Epithelial cell of esophagus (primary cell): ENCODE measurements around the gene PHF1.

Source experiments
- DNase-seq: peaks from one replicate; pipeline ENCODE4 v3.0.0; 2010; ENCODE audit warnings: low read depth
- H3K4me3 ChIP-seq: 2 replicates; pipeline ENCODE4 v1.5.1; 2011; ENCODE audit warnings: mild to moderate bottlenecking, low read length, control low read depth
- TF ChIP-seq, protein P1 (sequence below): IDR thresholded peaks from 2 replicates; pipeline ENCODE4 v1.5.1; 2011; ENCODE audit warnings: low read depth, mild to moderate bottlenecking, low read length, control low read depth, inconsistent platforms; ENCODE audit not compliant: insufficient read depth; ENCODE audit errors: missing control alignments

The PHF1 gene

DNA sequence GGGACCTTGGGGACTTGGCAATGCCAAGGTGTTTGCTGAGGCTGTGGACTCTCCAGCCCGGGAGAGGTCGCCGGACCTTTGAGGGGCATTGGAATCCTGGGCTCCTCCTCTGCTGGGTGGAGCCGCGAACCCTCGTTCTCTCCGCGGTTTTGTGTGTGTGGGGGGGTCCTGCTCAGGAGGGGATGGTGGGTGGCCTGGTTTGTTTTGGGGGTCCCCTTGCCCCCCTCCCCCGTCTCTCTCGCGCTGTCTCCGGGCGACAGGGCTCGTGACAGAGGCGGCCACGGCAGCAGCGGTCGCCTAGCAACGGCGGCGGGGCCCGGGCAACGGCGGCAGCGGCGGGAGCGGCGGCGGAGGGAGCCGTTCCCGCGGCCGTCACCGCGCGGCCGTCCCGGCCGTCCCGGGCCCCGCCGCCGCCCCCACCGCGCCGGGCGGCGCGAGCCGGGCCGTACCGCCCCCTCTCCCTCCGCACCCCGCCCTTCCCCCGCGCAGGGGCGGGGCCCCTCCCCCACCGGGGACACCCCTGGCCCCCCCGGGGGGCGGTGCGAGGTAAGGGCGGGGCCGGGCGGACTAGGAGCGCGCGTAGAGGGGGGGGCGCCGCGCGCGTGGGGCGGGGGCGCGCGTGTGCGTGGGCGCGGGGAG, 16.9 kb downstream of the PHF1 start:
- TF ChIP-seq, protein P1, sequence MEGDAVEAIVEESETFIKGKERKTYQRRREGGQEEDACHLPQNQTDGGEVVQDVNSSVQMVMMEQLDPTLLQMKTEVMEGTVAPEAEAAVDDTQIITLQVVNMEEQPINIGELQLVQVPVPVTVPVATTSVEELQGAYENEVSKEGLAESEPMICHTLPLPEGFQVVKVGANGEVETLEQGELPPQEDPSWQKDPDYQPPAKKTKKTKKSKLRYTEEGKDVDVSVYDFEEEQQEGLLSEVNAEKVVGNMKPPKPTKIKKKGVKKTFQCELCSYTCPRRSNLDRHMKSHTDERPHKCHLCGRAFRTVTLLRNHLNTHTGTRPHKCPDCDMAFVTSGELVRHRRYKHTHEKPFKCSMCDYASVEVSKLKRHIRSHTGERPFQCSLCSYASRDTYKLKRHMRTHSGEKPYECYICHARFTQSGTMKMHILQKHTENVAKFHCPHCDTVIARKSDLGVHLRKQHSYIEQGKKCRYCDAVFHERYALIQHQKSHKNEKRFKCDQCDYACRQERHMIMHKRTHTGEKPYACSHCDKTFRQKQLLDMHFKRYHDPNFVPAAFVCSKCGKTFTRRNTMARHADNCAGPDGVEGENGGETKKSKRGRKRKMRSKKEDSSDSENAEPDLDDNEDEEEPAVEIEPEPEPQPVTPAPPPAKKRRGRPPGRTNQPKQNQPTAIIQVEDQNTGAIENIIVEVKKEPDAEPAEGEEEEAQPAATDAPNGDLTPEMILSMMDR: no peak
- peak; percentile 19 for DNase-seq
- H3K4me3 ChIP-seq: peak overlapping the region; percentile 57

DNA sequence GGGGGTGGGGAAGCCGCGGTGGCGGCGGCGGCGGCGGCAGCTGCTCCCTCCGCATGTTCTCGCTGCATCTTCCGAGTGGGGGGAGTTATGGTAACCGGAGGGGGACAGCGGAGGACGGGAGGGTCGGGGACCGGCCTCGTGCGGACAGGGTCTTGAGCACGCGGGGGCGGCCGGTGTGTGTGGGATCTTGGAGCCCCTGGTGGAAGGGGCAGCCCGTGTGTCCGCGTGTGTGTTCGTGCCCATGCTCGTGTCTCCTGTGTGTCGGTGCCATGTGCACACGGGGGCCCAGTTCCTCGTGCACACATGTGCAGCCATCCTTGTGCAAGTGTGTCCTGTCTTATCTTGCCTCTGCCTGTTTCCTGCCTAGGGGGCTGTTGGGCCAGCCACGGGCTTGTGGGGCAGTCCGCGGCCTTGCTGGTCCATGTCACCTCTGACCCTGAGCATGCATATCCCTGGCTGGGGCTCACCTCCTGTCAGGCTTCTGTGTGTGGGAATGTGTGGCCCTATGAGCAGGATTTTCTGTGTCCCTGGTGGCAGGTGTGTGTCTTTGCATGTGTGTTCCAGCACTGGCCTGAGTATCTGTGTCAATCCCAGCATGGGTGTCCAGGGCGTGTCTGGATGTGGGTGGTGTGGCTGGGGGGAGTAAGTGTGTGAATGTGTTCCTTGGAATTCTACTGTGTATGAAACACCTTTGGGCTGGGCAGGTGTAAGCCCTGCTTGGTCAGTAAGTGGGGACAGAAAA, 17.6 kb downstream of the PHF1 start:
- TF ChIP-seq, protein P1: peak; percentile 66
- DNase-seq: peak; percentile 70
- peak overlapping the region; percentile 53 for H3K4me3 ChIP-seq

DNA sequence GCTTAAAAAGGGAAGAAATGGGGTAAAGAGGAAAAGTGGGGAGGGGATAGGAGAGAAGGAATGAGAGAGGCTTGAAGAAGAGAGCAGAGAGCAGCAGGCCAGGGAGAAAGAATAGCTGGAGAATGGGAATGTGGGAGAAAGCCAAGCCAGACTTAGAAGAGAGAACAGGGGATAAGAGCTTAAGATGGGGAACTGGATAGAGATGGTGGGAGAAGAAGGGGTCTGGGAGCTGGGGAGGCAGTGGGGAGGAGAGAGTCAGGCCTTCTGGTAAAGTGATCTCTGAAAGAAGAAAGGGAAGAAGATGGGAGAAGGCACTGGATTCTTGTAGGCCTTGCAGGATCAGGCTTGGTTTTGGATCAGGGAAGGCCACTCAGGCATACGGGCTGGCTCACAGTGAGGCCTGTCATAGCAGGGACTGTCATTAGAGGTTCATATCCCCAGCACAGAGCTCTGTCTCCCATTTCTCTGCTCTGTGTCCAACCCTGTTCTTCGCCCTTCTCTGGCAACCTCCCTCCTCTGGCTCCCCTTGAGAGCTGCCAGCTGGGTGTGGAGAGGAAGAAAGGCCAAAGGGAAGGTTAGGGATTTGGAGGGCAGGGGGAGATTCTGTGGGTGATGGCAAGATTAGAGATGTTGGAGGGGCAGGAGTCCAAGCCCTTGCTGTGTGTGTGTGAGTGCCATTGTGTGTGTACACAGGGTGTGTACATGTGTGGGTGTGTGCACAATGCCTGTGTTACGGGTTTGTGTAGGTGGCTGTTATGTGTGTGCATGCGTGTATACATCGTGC, 18.3 kb downstream of the PHF1 start:
- DNase-seq: no peak
- TF ChIP-seq, protein P1: no peak
- no peak overlapping the region for H3K4me3 ChIP-seq

DNA sequence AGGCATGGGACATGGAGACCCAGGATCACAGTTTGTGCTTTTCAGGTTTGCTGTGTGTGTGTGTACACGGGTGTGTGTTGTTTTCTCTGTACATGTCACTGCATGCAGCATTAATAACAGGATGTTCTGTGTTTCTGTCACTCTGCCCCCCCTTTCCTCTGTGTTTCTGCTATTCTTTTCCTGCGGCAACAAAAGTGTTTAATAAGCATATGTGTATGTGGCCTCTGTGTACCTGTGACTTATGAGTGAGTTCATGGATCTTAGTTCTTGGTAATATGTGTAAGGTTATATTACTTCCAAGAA, 18.9 kb downstream of the PHF1 start:
- TF ChIP-seq, protein P1: no peak
- DNase-seq: peak; percentile 46
- H3K4me3 ChIP-seq: no peak overlapping the region

DNA sequence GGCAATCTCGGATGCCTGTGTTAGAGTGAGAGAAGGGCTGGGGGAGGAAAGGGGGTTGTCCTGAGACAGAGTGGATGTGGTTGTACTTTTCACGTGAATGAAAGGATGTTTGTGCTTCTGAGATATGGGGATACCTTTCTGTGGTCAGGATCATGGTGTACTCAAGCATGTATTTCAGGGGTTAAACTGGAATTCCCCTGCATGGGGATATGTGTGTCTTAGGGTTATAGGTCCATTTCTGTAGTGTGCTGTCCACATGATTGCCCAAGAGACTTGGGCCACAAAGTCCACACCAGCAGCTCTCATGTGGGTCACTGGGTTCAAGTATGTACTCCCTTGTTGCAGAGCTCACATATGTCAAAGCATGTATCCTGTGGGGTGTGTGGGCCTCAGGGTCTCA, 19.5 kb downstream of the PHF1 start:
- no peak overlapping the region for H3K4me3 ChIP-seq
- no peak for DNase-seq
- TF ChIP-seq, protein P1: no peak

DNA sequence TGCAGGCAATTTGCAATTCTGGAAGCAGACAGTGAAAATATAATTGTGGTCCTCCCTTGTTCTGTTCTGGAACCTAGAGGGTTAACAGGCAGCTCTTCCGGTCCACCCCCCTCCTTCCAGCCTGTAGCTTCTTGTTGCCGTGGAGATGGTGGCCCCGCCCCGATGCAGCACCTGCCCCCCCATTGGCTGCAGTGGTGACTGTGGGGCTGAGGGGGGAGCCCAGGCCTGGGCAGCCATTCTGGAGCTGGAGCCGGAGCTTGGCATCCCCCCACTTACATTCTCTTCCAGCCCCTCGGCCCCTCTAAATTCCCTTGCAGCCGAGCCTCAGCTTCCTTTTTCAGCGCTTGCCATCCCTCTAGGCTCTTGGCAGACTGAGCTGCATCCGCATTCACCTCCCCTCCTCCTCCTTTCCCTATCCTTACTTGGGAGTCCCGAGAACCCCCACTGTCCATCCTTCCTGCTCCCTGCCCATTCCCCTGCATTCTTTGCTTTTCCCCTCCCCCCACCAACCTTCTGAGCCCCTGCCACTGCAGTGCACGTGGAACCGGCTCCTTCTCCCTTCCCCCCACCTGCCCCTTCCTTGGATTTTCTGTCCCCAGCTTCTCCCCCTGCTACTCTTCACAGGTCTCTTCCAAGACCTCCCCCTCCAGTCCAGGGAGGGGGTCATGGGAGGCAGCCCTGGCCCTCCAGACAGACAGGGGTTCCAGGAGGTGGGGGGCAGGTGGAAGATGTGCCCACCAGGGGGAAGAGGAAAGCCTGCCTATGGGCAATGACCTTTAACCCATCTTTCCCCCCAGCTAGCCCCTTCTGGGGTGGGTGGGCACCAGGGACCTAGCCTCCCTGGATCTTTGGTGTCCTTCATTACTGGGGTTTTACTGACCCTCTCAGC, 20.4 kb downstream of the PHF1 start:
- TF ChIP-seq, protein P1: no peak
- H3K4me3 ChIP-seq: no peak overlapping the region
- peak; percentile 53 for DNase-seq
